Activated CD8-positive, alpha-beta memory T cell treated with anti-CD3 and anti-CD28 coated beads for 1 hour (primary cell): ENCODE data around the gene EPC1.

Experiments
- DNase-seq, 2 donors: peaks; one replicate each; pipeline ENCODE4 v3.0.0-alpha.2; 2020; ENCODE audit warnings: low read depth in 1 of 2; ENCODE audit errors: extremely low read depth in 1 of 2

EPC1 gene

DNA sequence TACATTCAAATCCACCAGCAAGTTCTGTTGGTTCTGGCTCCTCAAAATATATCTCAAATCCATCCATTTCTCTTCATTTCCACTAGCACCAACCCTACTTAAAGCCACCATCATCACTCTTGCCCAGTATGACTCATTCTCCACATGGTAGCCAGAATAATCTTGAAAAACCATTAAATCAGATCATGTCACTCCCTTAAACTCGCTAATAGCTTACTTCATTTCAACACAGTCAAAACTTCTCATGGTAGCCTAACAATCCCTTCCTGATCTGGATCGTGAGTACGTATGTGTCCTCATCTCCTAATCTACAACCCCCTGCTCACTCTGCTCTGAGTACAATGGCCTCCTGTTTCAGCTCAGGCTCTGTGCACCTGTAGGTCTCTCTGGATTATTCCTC lies 8.7 kb downstream of the EPC1 start:
- no peak for DNase-seq

DNA sequence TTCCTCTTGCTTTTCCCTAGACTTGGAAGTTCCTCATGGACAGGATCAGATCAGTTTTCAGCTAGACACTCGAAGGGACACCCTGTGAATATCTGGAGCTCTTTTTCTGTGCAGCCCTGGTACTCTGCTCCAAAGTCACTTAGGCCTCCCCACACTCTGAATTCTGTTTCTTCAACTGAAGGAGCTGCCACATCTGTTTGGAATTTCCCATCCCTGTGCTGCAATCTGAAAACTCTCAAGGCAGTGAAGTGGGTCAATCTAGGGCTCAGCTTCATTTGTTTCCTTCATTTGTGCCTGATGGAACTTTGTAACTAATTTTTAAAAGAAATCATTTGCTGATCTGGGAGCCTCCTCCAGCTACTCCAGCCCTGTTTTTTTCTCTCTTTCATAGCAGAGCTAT lies 9.6 kb downstream of the EPC1 start:
- DNase-seq: no peak

DNA sequence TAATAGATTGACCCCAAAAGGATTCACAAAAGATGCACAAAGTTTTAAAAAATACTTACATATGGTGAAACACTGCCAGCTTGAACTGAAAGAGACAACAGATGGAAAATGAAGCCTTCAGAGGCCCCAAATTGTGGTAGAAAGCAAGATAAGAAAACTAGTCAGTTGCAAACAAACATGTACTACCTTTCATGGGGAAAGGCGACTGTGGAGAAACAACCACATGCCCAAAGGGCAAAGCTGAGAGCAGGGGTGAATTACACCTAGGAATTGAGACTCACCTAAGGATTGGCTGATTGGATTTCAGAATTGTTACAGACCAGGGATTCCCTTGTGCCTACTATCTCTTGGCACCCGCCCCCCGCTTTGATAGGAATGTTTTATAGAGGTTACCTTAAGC lies 13.1 kb downstream of the EPC1 start:
- DNase-seq: no peak

DNA sequence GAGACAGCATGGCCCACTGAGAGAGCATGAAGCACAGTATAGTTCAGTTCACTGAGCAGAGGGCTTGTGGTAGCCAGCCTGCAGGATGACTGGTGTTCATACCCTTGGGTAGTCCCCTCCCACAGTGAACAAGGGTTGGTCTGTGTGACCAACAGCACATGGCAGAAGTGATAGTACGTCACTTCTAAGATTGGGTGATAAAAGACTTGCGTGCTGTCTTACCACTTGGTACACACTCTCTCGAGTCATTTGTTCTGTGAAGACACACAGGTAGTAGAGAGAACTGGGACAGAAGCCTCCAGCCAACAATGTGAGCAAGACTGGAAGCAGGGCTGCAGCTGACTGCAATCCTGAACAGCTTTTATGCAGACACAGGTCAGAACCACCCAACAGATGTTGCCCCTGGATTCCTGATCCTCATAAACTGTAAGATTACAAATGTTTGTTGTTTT lies 14.6 kb downstream of the EPC1 start:
- DNase-seq: peak; percentile 40 to 53

DNA sequence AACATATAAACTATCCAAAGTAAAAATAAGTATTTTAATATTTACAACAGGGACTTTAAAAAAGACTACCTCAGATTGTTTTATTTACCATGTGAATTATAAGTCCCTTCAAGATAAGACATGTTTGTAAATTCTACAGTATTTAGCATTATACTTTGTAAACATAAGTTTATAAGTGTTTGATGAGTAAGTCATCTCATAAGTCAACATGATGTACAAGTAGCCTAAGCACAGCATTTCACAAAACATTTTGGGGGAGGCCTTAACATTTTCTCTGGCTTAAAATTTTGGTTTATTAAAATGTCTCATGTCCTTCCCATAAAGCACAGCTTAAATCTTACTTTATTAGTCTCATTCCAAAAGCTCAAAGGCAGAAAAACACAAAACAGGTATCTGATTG lies 15.4 kb downstream of the EPC1 start:
- no peak for DNase-seq

DNA sequence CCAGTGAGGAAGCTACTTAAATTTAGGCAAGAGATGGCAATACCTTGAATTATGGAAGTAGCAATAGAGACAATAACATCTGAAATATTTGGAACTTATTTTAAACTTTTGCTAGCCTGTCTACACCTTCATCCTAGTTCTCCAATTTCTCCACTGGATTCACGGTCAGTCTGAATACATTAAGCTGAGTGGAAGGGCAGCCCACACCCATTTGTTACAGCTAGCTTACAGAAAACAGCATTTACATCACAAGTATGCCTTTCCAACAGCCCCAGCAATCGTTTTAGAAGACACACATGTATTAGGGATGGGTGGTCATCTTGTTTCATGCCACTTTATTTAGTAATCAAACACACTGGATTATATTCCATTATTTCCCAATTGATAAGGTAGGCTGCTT lies 16.7 kb downstream of the EPC1 start:
- DNase-seq: no peak

DNA sequence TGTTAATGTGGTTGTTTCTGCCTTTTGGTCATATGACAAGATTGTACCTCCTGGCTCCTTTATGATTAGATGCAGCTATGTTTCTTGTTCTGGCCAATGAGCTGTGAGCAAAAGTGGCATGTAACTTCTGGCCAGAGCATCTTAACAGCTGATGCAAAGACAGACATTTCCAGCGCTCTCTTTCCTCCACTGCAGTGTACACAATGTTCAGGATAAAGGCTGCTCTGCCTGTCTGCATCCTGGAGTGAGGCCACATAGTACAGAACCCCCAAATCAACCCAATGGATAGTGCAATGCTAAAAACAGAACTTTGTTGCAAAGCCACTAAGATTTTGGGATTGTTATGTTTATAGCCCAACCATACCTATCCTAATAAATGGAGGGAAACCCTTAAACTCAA lies 17.9 kb downstream of the EPC1 start:
- no peak for DNase-seq

DNA sequence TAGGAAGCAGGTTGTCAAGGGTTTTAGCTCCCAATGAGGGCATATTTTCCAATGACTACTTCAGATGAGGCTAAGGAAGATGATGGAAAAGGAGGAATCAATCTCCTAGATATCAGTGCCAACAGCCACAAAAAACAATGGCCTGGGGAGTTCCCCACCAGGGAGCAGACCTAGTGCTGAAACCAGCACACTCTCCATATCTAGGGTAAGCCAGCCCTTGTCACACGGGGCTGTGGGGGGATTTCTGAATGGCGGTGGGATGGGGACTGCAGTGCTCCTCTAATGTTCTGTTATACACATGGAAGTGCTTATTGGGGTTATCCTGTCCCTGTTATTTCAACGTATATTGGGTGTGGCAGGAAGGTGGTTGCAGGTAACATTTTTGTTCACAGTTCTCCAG lies 18.5 kb downstream of the EPC1 start:
- no peak for DNase-seq

DNA sequence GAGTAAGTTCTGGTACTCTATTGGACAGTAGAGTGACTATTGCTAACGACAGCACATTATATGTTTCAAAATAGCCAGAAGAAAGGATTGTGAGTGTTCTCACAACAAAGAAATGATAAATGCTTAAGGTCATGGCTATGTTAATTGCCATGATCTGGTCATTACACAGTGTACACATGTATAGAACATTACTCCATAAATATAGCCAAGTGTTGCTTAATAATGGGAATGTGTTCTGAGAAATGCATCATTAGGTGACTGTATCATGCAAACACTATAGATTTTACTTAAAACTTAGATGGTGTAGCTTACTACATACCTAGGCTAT lies 19.6 kb downstream of the EPC1 start:
- no peak for DNase-seq

DNA sequence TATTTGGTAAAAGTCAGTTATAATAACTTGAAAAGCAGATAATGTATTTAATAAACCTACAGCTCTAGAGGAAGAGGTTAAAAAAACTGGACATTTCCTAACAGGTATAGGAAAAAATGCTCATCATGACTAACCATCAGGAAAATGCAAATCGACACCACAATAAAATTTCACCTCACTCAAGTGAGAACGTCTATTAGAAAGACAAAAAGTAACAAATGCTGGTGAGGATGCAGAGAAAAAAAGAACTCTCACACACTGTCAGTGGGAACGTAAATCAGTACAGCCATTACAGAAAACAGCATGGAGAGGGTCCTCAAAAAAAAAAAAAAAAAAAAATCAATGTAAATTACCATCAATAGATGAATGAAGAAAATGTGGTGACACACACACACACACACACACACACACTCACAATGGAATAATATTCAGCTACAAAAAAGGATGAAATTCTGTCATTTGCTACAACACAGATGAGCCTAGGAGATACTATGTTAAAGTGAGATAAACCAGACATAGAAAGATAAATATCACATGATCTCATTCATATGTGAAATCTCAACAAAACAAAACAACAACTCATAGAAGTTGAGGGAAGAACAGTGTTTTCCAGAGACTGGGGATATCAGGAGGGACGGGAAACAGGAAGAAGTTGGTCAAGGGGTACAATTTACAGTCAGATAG lies 20.1 kb downstream of the EPC1 start:
- DNase-seq: no peak

DNA sequence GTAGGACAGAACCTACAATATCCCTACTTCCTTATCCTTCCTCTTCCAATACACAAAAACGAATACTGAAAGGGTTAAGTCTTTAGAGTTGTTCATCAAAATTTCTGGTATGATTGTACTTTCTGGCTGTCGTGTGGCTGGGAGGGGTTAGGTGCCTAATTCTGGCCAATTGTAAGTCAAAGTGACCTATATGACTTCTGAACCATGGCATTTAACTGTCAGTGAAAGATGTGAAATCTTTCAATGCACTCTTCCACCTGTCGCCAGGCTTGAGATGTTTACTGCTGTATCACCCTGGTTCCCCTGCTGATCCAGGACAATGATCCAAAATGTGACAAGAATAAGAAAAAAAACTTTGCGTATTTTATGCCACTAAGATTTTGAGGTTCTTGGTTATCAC lies 20.8 kb downstream of the EPC1 start:
- no peak for DNase-seq

DNA sequence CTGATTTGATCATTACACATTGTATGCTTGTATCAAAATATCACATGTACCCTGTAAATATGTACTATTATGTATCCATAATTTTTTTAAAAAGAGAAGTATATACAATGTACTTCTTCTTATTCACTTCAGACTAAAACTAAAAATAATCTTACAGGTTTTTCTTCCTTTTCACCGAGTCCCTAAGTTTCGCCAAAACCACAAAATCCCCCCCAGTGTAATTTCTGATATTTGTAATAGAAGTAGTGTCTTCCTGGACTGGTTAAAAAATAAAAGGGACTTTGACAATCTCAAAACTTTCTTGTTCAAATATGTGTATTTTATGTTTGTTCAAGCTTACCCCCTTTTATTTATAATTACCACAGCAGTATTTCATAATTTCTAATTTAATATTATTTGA lies 23.9 kb downstream of the EPC1 start:
- DNase-seq: no peak

DNA sequence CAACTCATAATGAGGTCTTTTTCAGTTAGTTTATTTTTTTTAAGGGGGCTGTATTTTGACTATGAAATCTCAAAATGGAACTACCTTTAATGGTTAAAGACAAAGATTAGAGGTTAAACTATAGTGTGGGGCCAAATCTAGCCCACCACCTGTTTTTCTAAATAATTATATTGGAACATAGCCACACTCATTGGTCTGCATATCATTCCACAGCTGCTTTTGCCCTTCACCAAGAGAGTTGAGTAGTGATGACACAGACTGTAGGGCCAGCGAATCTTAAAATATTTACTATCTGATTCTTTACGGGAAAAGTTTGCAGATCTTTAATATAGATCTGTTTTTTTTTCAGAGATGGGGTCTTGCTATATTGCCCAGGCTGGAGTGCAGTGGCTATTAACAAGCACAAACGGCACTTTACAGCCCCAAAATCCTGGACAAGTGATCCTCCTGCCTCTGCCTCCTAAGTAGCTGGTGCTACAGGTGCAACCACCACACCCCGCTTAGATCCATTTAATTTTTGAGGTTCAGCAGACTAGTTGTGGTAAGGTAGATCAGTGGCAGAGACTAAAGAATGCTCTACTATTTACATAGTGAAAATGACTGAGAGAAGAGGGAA lies 25.8 kb downstream of the EPC1 start:
- DNase-seq: no peak

DNA sequence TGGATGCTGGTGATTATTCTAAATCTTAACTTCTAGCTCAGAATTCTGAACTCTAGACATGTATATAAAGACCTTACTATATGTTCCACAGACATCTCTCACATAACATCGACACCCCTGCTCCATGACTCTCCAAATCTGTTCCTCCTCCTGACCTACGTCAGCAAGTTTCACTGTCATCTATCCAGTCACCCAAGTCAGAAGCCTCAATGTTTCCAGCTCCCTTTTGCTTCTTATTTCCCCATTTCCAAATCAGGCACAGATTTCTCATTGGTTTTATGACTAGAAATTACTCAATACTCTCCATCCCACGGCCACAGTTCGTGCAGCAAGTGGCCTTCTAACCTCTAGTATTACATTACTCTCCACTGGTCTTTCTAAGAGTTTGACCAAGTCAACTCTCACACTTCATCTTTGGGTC lies 28.5 kb downstream of the EPC1 start:
- no peak for DNase-seq

DNA sequence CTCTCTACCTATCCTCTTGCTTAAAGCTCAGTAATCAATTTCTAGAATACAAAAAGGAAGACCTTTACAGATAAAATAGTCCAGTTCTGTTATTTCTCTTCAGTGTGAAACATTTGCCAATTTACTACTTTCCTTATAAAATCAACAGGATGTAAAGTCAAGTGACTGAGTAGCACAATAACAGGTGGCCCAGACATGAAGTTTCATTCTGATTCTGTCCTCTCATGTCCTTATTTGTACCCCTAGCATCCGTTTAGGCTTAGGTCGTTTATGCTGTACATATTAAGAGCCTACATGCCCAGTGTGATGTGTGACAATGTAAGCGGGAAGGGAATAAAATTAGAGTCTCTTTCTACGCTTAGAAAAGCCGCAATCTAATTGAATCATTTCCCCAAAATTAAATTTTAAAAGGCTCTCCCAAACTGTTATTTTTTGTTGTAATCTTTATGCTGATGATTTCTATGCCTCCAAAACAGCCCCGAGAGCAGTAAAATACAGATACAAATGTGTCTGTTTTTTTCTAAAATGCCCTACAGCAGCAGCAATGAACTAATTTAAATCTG lies 29.1 kb downstream of the EPC1 start:
- DNase-seq: no peak

DNA sequence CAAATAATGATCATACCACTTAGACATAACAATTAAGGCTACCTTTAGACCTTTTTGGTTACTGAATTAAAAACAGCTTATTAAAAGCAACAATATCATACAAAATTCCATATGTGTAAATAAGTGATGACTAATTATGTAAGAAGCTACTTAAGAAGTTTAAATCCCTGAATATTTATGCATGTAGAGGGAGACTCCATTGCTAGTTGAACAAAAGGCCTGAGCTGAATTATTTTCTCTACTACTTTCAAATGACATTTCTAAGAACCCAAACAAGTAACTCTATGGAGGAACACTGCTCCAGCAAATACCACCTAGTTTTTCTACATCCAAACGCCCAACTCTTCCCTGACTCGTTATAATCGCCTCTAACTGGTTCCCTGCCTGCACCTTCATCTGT lies 31.5 kb downstream of the EPC1 start:
- no peak for DNase-seq

DNA sequence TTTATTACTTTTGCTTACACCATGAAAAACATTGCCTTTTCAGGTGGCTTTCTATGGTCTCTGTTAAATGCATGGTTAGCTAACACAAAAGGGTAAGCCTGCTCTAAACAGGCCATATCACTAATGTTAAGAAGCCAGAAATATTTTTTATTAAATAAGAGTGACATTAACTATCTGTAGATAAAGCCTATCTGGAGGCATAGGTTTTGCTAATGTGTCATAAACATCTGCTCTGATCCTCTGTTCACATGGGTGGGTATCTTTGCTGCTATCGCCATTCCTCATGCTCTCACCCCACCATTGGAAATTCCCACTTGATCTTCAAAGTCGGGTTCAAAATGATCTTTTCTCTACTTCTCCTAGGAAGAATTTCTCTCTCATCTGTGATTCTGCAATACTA lies 32.4 kb downstream of the EPC1 start:
- DNase-seq: no peak

DNA sequence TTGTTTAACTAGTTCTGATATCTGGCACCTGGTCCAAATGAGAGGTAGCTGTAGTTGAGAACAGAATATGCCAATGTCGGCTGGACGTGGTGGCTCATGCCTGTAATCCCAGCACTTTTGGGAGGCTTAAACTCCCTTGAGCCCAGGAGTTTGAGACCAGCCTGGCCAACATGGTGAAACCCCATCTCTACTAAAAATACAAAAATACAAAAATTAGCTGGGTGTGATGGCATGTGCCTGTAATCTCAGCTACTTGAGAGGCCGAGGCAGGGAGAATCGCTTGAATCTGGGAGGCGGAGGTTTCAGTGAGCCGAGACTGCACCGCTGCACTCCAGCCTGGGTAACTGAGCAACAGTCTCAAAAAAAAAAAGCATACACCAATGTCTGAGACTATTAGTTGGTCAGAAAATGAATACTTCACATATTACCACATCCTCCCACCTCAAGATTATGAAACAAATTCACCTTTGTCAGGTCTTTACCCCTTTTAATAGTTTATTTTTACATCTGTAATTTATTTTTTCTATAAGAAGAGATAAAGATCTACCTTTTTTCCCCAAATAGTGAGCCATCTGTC lies 38.8 kb downstream of the EPC1 start:
- DNase-seq: no peak

DNA sequence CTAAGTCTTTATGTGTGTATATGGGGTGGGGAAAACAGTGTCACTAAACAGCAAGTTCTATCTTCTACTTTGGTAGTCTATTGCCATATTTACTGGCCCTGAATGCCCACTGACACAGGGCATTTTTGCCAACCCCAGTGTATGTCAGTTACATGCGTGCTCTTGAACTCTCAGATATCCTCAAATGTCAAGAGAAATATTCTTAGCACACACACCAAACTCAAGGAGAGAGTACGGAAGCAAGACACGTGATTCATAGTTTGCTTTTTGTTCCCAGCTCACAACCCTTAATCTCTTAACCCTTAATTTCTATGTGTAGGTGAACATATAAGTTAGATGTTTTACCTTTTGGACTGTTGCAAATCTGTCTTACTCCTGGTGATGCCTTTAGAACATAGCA lies 39.3 kb downstream of the EPC1 start:
- no peak for DNase-seq

DNA sequence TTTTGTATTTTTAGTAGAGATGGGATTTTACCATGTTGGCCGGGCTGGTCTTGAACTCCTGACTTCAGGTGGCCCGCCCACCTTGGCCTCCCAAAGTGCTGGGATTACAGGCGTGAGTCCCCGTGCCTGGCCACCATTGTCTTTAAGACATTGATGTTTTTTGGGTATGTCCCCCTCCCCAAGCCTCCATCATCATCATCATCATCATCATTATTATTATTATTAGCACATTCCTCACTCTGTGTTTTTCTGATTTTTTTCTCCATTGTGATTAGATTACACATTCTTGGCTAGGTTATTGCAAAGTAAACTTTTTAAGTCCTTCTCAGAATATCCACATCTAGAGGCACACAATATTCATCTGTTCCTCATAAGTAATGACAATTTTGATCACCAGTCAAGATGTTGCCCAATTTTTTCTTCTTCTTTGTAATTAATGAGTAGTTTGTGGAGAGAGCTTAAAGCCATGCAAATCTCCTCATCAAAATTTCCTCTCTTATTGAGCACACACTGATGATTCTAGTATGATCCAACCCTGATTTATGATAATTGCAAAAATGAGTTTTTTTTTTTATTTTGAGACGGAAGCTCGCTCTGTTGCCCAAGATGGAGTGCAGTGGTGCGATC lies 47.5 kb downstream of the EPC1 start:
- no peak for DNase-seq

DNA sequence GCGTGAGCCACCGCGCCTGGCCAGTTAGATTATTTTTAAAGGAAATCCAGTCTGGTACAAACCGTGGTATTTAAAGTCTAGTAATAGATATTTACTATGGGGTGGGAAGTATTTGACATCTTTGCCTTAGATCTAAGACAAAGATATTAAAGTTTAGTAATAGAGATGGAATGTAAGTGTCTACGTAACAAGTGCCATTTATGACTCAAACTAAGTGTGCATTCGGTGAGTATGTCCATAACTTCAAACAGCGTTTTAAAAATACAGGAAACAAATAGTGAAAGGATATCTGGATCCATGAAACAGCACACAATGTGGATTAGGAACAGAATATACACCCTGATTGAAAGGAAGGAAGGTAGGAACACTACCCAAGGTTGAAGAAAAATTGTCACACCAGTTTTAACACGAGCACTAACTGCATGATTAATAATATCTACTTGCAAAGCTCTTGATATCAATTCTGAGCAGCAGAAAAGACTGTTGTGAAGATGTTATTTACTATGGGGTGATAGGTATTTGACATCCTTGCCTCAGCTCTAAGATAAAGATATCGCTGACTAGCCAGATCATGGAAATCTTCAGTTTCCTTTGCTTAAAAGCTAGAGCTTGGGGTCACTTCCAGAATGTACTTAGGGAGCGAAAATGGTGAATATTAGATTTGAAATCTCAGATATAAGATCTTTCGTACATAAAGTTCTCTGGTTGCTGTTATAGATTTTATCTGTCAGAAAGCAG lies 48.7 kb downstream of the EPC1 start:
- no peak for DNase-seq
